GM12873 (cell line): Measurements from ENCODE around the gene ZDHHC18.
A peak's percentile ranks its signal among the peaks of the same experiment; 100 is the strongest.

Experiments
- TF ChIP-seq, protein P1 (sequence below): IDR thresholded peaks from 2 replicates; pipeline ENCODE4 v1.5.1; 2012; ENCODE audit warnings: low read depth, mild to moderate bottlenecking, moderate library complexity, low read length, control low read depth; ENCODE audit not compliant: insufficient read depth; ENCODE audit errors: missing control alignments

Gene ZDHHC18

DNA sequence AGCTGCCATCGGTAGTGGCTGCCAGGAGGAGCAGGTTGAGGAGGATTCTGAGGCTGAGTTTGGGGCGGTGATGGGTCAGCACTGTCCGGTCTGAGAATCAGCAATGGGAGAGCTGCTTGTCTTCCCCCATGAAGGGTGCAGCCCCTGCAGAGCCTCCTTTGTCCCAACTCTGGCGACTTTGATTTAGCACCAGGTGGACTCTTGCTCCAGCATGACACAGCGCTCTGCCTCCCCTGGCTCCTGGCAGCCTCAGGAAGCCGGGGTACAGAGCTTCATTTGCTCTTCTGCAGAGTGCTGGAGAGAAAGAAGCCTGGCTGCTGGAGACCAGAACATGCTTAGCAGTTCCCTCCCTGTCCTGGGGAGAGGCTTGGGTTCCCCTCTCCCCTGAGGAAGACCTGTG lies 13.3 kb downstream of the ZDHHC18 start:
- TF ChIP-seq, protein P1, sequence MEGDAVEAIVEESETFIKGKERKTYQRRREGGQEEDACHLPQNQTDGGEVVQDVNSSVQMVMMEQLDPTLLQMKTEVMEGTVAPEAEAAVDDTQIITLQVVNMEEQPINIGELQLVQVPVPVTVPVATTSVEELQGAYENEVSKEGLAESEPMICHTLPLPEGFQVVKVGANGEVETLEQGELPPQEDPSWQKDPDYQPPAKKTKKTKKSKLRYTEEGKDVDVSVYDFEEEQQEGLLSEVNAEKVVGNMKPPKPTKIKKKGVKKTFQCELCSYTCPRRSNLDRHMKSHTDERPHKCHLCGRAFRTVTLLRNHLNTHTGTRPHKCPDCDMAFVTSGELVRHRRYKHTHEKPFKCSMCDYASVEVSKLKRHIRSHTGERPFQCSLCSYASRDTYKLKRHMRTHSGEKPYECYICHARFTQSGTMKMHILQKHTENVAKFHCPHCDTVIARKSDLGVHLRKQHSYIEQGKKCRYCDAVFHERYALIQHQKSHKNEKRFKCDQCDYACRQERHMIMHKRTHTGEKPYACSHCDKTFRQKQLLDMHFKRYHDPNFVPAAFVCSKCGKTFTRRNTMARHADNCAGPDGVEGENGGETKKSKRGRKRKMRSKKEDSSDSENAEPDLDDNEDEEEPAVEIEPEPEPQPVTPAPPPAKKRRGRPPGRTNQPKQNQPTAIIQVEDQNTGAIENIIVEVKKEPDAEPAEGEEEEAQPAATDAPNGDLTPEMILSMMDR = no peak

DNA sequence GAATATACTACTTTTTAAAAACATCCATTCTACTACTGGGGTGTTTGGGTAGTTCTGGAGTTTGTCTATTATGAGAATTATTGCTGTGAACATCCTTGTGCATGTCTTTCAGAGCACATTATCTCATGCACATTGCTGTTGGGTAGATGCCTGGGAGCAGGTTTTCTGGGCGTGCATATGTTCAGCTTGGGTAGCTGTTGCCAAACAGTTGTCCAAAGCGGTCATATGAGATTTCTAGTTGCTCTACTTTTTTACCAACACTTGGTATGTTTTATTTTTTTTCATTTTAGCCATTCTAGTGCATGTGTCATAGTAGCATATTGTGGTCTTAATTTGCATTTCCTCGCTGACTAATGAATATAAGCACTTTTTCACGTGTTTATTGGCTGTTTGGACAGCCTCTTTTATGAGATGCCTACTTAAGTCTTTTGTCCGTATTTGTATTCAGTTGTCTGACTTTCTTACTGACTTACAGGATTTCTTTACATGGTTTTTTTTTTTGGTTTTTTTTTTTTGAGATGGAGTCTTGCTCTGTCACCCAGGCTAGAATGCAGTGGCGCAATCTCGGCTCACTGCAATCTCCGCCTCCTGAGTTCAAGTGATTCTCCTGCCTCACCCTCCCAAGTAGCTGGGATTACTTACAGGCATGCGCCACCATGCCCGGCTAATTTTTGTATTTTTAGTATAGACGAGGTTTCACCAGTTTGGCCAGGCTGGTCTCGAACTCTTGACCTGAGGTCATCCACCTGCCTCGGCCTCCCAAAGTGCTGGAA lies 18.1 kb downstream of the ZDHHC18 start:
- TF ChIP-seq, protein P1 = no peak

DNA sequence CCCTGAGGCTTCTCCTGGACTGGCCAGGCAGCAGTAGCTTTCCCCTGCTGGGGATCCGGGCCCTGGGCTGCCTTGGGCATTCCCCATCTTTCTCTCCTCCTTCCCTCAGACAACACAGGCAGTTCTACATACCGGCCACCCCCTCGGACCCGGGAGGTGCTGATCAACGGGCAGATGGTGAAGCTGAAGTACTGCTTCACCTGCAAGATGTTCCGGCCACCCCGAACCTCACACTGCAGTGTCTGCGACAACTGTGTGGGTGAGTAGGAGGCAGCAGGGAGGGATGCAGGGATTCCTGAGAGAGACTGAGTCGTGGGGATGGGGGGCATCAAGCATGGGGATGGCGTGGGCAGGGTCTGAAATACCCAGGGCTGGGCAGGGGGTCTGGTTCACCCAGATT lies 22.0 kb downstream of the ZDHHC18 start:
- TF ChIP-seq, protein P1 = no peak

DNA sequence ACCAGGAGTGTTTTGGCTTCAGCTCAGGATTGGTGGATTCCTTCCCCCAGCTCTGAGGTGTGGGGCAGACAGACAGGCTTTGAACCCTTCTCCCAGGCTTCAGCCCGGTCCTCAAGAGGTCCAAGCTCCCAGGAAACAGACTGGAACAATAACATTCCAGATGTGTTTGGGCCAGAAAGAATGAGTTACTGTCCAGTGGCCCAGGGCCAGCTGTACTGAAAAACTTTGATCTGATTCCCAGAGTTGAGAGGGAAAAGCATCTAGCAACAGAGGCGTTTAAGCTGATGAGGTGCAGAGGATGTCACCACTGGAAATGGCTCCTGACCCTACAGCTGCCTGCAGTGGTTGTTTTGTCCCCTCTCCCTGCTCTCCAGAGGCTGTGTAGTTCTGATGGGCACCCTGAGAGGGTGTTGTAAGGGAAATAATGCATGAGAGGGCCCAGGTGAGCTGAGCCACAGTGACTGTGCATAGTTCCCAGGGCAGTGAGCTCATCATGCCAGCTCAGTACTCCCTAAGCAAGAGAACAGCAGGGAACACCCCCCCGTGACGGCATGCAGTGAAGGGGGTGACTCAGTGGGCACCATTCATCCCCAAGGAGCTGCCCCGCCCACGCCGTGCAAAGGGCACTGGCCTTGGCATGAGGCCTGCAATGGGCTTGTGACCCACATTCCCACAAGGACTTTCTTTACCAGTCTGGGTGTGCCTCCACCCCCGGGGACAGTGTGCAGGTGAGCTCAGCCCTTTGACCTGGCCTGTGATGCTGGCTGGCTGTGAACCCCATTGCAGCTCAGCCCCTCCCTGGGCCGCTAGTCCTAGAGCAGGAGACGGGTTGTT lies 22.7 kb downstream of the ZDHHC18 start:
- TF ChIP-seq, protein P1 = no peak

DNA sequence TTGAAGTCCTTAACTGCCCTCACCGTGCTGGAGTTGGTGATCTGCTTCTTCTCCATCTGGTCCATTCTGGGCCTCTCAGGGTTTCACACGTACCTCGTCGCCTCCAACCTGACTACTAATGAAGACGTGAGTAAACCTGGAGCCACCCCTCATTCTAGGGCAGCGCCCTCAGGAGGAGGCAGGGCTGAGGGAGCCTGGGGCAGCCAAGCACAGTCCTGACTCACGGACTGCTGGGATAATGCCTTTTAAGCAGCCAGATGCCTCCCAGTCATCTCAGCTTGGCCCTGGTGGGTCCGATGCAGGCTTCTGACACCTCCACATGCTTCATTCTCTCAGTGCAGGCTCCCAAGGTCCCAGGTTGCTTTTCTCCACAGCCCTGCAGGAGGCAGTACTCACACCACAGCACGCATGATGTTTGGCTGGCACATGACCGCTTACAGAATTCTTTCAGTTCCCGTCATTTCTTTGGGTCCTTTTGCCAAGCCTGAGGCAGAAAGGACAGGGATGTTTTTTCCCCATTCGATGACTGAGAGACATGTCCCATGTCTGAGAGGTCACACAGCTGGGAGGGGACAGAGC lies 24.7 kb downstream of the ZDHHC18 start:
- TF ChIP-seq, protein P1 = peak; percentile 16

DNA sequence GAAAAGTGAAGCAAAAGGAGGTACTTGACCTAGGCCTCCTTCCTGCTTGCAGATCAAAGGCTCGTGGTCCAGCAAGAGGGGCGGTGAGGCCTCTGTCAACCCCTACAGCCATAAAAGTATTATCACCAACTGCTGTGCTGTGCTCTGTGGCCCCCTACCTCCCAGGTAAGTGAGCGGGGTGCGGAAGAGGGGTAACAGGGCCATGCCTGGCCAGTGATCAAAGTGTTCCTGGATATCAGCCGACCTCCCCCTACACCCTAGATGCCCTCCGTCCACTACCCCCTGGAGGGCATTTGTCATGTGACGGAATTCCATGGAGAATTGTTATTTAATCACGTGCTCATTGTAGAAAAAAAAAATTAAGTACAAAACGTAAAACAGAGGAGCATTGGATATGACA lies 26.2 kb downstream of the ZDHHC18 start:
- TF ChIP-seq, protein P1 = no peak

DNA sequence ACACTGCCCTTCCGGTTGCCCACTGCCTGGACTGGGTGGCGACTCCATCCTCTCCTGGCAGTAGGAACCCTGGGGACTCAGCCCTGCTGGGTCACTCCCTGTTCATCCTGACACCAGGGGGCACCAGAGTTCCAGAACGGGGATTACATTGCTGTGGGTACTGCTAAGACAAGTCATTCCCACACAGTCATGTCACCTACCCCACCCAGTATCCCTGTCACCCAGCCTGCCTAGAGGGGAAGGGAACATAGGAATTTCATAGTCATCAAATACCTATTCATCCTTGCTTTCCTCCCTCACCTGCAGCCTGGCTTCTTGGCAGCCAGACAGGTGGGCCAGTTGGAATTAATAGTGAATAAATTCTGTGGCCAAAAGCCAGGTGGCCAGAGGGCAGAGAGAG lies 26.7 kb downstream of the ZDHHC18 start:
- TF ChIP-seq, protein P1 = peak; percentile 85
